OCI-LY7 (cell line): ENCODE data around the gene KIAA1328. TPM values are rescaled to one million over a fixed set of nuclear protein-coding genes. Genes with fewer than 3 reads are reported as not detected.

Experiments
- BruUV-seq: library from RNA; stranded (reverse); fragments of 400-500 nt; replicated peaks from 2 replicates; lab custom pipeline; 2021; lab: Mats Ljungman, UMichigan
- CTCF ChIA-PET: fragments of 300-600 bp; sonication (Branson Sonifier 250); formaldehyde crosslinking; loops from one replicate; lab custom pipeline; 2022; ENCODE audit warnings: antibody characterized with exemption; ENCODE audit not compliant: unreplicated experiment; lab: Charles Lee
- POLR2A ChIA-PET: fragments of 300-600 bp; sonication (Branson Sonifier 250); formaldehyde crosslinking; loops from one replicate; lab custom pipeline; 2022; ENCODE audit warnings: antibody characterized with exemption; lab: Charles Lee
- DNase-seq: peaks from one replicate; pipeline ENCODE4 v3.0.0-alpha.2; 2015; ENCODE audit warnings: low spot score
- H2AFZ ChIP-seq: fragments of 200-600 bp; sonication (generic), shearing (Covaris generic); 2 replicates; pipeline ENCODE4 v1.6.1; 2014; ENCODE audit warnings: mild to moderate bottlenecking, antibody characterized with exemption, low read length, moderate library complexity
- H3K27ac ChIP-seq: fragments of 200-600 bp; sonication (generic); 2 replicates; pipeline ENCODE4 v1.5.1; 2014; ENCODE audit warnings: mixed run types, low read depth, mild to moderate bottlenecking, moderate library complexity, low read length, inconsistent platforms; ENCODE audit not compliant: poor library complexity, severe bottlenecking
- H3K36me3 ChIP-seq: fragments of 200-600 bp; sonication (generic); 2 replicates; pipeline ENCODE4 v1.6.1; 2014; ENCODE audit warnings: mild to moderate bottlenecking, antibody characterized with exemption, low read length, moderate library complexity, mixed read lengths; ENCODE audit not compliant: insufficient read depth
- H3K4me1 ChIP-seq: fragments of 200-600 bp; sonication (generic); 2 replicates; pipeline ENCODE4 v1.5.1; 2014; ENCODE audit warnings: mild to moderate bottlenecking, low read length; ENCODE audit not compliant: insufficient read depth, poor library complexity, severe bottlenecking
- H3K4me2 ChIP-seq: fragments of 200-600 bp; sonication (generic); 2 replicates; pipeline ENCODE4 v1.6.1; 2014; ENCODE audit warnings: mild to moderate bottlenecking, low read length
- H3K4me3 ChIP-seq: fragments of 200-600 bp; sonication (generic); 2 replicates; pipeline ENCODE4 v1.5.1; 2014; ENCODE audit warnings: mild to moderate bottlenecking, low read depth, low read length; ENCODE audit not compliant: poor library complexity, severe bottlenecking
- H3K79me2 ChIP-seq: fragments of 200-600 bp; sonication (generic); 2 replicates; pipeline ENCODE4 v1.6.1; 2016; ENCODE audit warnings: low read depth, mild to moderate bottlenecking, low read length, moderate library complexity, mixed read lengths; ENCODE audit not compliant: insufficient read depth
- H3K9me2 ChIP-seq: fragments of 200-600 bp; sonication (generic); 2 replicates; pipeline ENCODE4 v1.6.1; 2016; ENCODE audit warnings: mild to moderate bottlenecking, low read length, mixed read lengths; ENCODE audit not compliant: insufficient read depth
- H3K9me3 ChIP-seq: fragments of 200-600 bp; sonication (generic); 2 replicates; pipeline ENCODE4 v1.6.1; 2014; ENCODE audit warnings: mild to moderate bottlenecking, mixed run types, low read length, mixed read lengths
- H4K20me1 ChIP-seq: fragments of 200-600 bp; sonication (generic); 2 replicates; pipeline ENCODE4 v1.6.1; 2014; ENCODE audit warnings: mild to moderate bottlenecking, antibody characterized with exemption, low read length, moderate library complexity, mixed read lengths; ENCODE audit not compliant: insufficient read depth
- EZH2phosphoT487 ChIP-seq: fragments of 200-600 bp; sonication (generic); IDR thresholded peaks from 2 replicates; pipeline ENCODE4 v1.6.1; 2018; ENCODE audit warnings: low read depth, borderline replicate concordance, mild to moderate bottlenecking, mixed run types, antibody characterized with exemption, low read length, moderate library complexity, mixed read lengths
- intact Hi-C: fragments of 100-400 bp; cut with micrococcal nuclease; formaldehyde crosslinking; loops from one replicate; pipeline ENCODE4 v1.10.0; 2022; ENCODE audit not compliant: unreplicated experiment
- total RNA-seq, 2 experiments: library from RNA; depleted of rRNA in 1 of 2; stranded (reverse); fragments of >200 nt in 1 of 2; shearing (Covaris generic) in 1 of 2; gene quantifications; 2 replicates each; pipeline ENCODE4 v1.2.3, GENCODE V29; 2014 to 2022
- TF ChIP-seq, protein P1 (sequence below): fragments of 200-600 bp; sonication (generic); conservative IDR thresholded peaks from 2 replicates; pipeline ENCODE4 v1.5.1; 2014; ENCODE audit warnings: mild to moderate bottlenecking, antibody characterized with exemption, low read length, moderate library complexity, mixed read lengths

The KIAA1328 gene
- total RNA-seq, 2 experiments from 2014 or later: 3.0 to 5.8 TPM

DNA sequence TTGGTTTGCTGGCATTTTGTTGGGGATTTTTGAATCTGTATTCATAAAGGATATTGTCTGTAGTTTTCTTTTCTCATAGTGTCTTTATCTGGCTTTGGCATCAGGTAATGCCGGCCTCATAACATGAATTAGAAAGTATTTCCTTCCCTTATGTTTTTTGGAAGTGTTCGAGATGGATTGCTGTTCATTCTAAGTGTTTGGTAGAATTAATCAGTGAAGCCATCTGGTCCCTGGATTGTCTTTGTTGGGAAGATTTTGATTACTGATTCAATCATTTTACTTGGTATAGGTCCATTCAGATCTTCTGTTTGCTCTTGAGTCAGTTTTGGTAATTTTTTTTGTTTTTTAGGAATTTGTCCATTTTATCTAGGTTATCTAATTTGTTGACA is 22.3 kb downstream of the KIAA1328 start:
- no peak for DNase-seq
- H3K79me2 ChIP-seq: no peaks in the 10 kb centered on the region
- no TSS peak for BruUV-seq
- TF ChIP-seq, protein P1, sequence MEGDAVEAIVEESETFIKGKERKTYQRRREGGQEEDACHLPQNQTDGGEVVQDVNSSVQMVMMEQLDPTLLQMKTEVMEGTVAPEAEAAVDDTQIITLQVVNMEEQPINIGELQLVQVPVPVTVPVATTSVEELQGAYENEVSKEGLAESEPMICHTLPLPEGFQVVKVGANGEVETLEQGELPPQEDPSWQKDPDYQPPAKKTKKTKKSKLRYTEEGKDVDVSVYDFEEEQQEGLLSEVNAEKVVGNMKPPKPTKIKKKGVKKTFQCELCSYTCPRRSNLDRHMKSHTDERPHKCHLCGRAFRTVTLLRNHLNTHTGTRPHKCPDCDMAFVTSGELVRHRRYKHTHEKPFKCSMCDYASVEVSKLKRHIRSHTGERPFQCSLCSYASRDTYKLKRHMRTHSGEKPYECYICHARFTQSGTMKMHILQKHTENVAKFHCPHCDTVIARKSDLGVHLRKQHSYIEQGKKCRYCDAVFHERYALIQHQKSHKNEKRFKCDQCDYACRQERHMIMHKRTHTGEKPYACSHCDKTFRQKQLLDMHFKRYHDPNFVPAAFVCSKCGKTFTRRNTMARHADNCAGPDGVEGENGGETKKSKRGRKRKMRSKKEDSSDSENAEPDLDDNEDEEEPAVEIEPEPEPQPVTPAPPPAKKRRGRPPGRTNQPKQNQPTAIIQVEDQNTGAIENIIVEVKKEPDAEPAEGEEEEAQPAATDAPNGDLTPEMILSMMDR: no peak
- TF ChIP-seq EZH2phosphoT487: no peak
- H3K4me3 ChIP-seq: no peak overlapping the region
- H3K27ac ChIP-seq: no peak overlapping the region
- no peaks in the 10 kb centered on the region for H3K36me3 ChIP-seq
- no peaks in the 10 kb centered on the region for H4K20me1 ChIP-seq
- intact Hi-C loops: no loop called here
- no peak overlapping the region for H3K4me2 ChIP-seq
- POLR2A ChIA-PET: interaction anchor here (0.6 kb wide), 1 partner anchor 18 kb away, joined by 3 read pairs; no protein-coding TSS in a partner anchor
- CTCF ChIA-PET: no interaction called here
- H3K9me3 ChIP-seq: no peaks in the 10 kb centered on the region
- H3K4me1 ChIP-seq: no peaks in the 10 kb centered on the region
- no peaks in the 10 kb centered on the region for H3K9me2 ChIP-seq
- H2AFZ ChIP-seq: no peak overlapping the region

DNA sequence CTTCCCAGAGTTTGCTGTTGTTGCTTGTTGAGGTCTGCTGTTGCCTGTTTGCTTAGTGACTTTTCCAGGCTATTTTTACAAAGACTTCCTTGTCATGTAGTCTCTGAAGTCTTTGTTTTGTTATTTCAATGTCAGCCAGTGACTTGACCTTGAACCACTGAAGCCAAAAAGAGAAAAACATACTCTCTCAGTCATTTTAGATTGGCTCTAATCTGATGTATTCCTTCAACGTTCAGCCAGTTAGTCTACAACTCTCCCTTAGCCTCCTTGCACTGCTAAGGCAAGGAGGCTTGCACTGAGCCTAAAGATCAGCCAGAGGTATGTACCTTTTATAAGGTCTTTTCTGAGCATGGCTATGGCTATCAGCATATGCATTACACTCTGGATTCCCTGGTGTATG is 27.9 kb downstream of the KIAA1328 start:
- Histone ChIP-seq H3K79me2 (no peaks in the 10 kb centered on the region), H3K36me3 (no peaks in the 10 kb centered on the region), H3K4me1 (no peaks in the 10 kb centered on the region), H3K4me2 (no peak overlapping the region), H2AFZ (no peak overlapping the region), H3K9me3 (no peaks in the 10 kb centered on the region), H4K20me1 (no peaks in the 10 kb centered on the region), H3K9me2 (no peaks in the 10 kb centered on the region), H3K27ac (no peak overlapping the region), H3K4me3 (no peak overlapping the region)
- DNase-seq: no peak
- no TSS peak for BruUV-seq
- ChIA-PET POLR2A (no interaction called here), CTCF (no interaction called here)
- intact Hi-C loops: no loop called here
- TF ChIP-seq EZH2phosphoT487: no peak
- TF ChIP-seq, protein P1: no peak

DNA sequence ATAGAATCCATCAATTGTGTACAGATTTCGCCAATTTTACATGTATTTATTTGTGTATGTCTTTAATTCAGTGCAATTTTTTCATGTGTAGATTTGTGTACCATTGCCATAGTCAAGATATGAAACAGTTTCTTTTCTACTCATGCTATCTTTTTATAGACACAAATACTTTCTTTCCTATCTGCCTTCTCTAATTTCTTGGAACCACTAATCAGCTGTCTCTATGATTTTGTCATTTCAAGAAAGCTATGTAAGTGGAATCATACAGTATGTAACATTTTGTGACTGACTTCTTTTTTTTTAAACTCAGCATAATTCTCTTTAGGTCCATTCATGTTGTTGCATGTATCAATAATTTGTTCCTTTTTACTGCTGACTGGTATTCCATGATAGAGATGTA is 33.3 kb downstream of the KIAA1328 start:
- Histone ChIP-seq H3K4me1 (no peaks in the 10 kb centered on the region), H2AFZ (no peak overlapping the region), H3K9me2 (no peaks in the 10 kb centered on the region), H3K36me3 (no peaks in the 10 kb centered on the region), H3K79me2 (no peaks in the 10 kb centered on the region), H3K4me3 (no peak overlapping the region), H3K9me3 (no peaks in the 10 kb centered on the region), H3K27ac (no peak overlapping the region), H3K4me2 (no peak overlapping the region), H4K20me1 (no peaks in the 10 kb centered on the region)
- ChIA-PET POLR2A (interaction anchor here (0.6 kb wide), 1 partner anchor 119 kb away, joined by 4 read pairs; no protein-coding TSS in a partner anchor), CTCF (no interaction called here)
- no TSS peak for BruUV-seq
- DNase-seq: no peak
- intact Hi-C loops: no loop called here
- TF ChIP-seq, protein P1: no peak
- no peak for TF ChIP-seq EZH2phosphoT487
